Left ventricle myocardium inferior (tissue), 1 donor: ENCODE data around the gene SOCS7. TPM values are rescaled to one million over a fixed set of nuclear protein-coding genes. Genes with fewer than 3 reads are reported as not detected.

Experiments
- DNase-seq: peaks from one replicate; pipeline ENCODE4 v3.0.0-alpha.2; 2020
- H3K27ac ChIP-seq: fragments of 200-600 bp; replicated peaks from 2 replicates; pipeline ENCODE4 v1.8.0; 2021
- H3K27me3 ChIP-seq: fragments of 200-600 bp; 2 replicates; pipeline ENCODE4 v1.8.0; 2021; ENCODE audit warnings: low read depth
- H3K36me3 ChIP-seq: fragments of 200-600 bp; 2 replicates; pipeline ENCODE4 v1.8.0; 2021
- H3K4me1 ChIP-seq: fragments of 200-600 bp; 2 replicates; pipeline ENCODE4 v1.8.0; 2021
- H3K4me3 ChIP-seq: fragments of 200-600 bp; 2 replicates; pipeline ENCODE4 v1.8.0; 2021; ENCODE audit warnings: mild to moderate bottlenecking, moderate library complexity
- H3K9me3 ChIP-seq: fragments of 200-600 bp; replicated peaks from 2 replicates; pipeline ENCODE4 v1.8.0; 2021
- CTCF ChIP-seq: fragments of 200-600 bp; IDR thresholded peaks from 2 replicates; pipeline ENCODE4 v1.8.0; 2021; ENCODE audit warnings: antibody characterized with exemption, mild to moderate bottlenecking, borderline replicate concordance
- intact Hi-C: fragments of 100-400 bp; cut with micrococcal nuclease; formaldehyde crosslinking; loops from one replicate; pipeline ENCODE4 v1.11.0; 2022
- total RNA-seq: library from RNA; stranded (reverse); fragmentation: NEBNext Ultra II Directional; extraction: Animal tissue kit (Norgen Biotek cat#: 25700); gene quantifications from one replicate; pipeline ENCODE4 v1.2.1, GENCODE V29; 2021
- donor health status: DM: no; HTN: yes; CAD: no; lungs with severe emphysema.

Gene SOCS7
- total RNA-seq, 1 donor from 2014 or later = 13.2 TPM

GRCh38 chr17:38327936-38328335 is 23.7 kb upstream of the SOCS7 start:
- peaks cover 8% of the 10 kb centered on the region for H3K36me3 ChIP-seq
- H3K27me3 ChIP-seq = peaks cover 35% of the 10 kb centered on the region
- H3K4me1 ChIP-seq = peaks cover 13% of the 10 kb centered on the region
- no peak for DNase-seq
- H3K27ac ChIP-seq = no peak overlapping the region
- no peak for TF ChIP-seq CTCF
- intact Hi-C loops = no loop called here
- H3K4me3 ChIP-seq = no peak overlapping the region
- H3K9me3 ChIP-seq = no peaks in the 10 kb centered on the region

GRCh38 chr17:38328620-38329019 is 23.0 kb upstream of the SOCS7 start:
- DNase-seq = no peak
- Histone ChIP-seq H3K4me1 (peaks cover 13% of the 10 kb centered on the region), H3K9me3 (no peaks in the 10 kb centered on the region), H3K27me3 (peaks cover 42% of the 10 kb centered on the region), H3K27ac (no peak overlapping the region), H3K4me3 (no peak overlapping the region), H3K36me3 (peaks cover under 1% of the 10 kb centered on the region)
- intact Hi-C loops = no loop called here
- TF ChIP-seq CTCF = no peak

- DNase-seq = no peak
- Histone ChIP-seq H3K36me3 (no peaks in the 10 kb centered on the region), H3K4me3 (no peak overlapping the region), H3K9me3 (no peaks in the 10 kb centered on the region), H3K4me1 (peaks cover 13% of the 10 kb centered on the region), H3K27me3 (peaks cover 49% of the 10 kb centered on the region), H3K27ac (no peak overlapping the region)
- TF ChIP-seq CTCF = no peak
- intact Hi-C loops = no loop called here
Observed at GRCh38 chr17:38329284-38329683, 22.4 kb upstream of the SOCS7 start.

- DNase-seq = no peak
- Histone ChIP-seq H3K9me3 (no peaks in the 10 kb centered on the region), H3K27ac (no peak overlapping the region), H3K4me3 (no peak overlapping the region), H3K27me3 (peaks cover 57% of the 10 kb centered on the region), H3K4me1 (peaks cover 13% of the 10 kb centered on the region), H3K36me3 (no peaks in the 10 kb centered on the region)
- no peak for TF ChIP-seq CTCF
- intact Hi-C loops = no loop called here
Observed at GRCh38 chr17:38329808-38330730, 21.6 kb upstream of the SOCS7 start.

- H3K36me3 ChIP-seq = no peaks in the 10 kb centered on the region
- intact Hi-C loops = no loop called here
- no peak overlapping the region for H3K27ac ChIP-seq
- peaks cover 8% of the 10 kb centered on the region for H3K4me1 ChIP-seq
- H3K27me3 ChIP-seq = peaks cover 63% of the 10 kb centered on the region
- no peak overlapping the region for H3K4me3 ChIP-seq
- no peaks in the 10 kb centered on the region for H3K9me3 ChIP-seq
- no peak for TF ChIP-seq CTCF
- no peak for DNase-seq
Observed at GRCh38 chr17:38330941-38331411, 20.7 kb upstream of the SOCS7 start.
